Measurements from ENCODE around the gene KCTD20.

Gene KCTD20

GRCh38 chr6:36495086-36495485, 52.3 kb downstream of the KCTD20 start:
- no peak for DNase-seq

- no peak for DNase-seq
Observed at GRCh38 chr6:36499918-36500317, 57.1 kb downstream of the KCTD20 start.

GRCh38 chr6:36501686-36502085, 58.9 kb downstream of the KCTD20 start:
- no peak for DNase-seq

- DNase-seq, result no peak
Observed at GRCh38 chr6:36504181-36504580, 61.4 kb downstream of the KCTD20 start.

DNA sequence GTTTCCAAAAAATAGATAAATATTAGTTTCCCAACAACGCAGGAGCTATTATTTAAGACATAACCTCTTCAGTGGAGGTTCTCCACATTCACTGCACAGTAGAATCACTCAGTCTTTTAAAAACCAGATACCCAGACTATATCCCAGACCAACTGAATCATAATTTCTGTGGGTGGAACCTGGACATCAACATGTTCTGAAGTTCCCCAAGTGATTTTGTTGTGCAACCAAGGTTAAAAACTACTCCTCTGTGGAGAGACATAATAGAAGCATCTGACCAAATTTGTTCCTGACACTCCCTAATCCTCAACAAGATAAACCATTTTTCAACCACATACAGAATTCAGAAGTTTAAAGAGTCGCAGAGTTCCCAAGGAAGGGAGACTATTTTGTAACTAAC, 62.2 kb downstream of the KCTD20 start:
- DNase-seq, result no peak

DNA sequence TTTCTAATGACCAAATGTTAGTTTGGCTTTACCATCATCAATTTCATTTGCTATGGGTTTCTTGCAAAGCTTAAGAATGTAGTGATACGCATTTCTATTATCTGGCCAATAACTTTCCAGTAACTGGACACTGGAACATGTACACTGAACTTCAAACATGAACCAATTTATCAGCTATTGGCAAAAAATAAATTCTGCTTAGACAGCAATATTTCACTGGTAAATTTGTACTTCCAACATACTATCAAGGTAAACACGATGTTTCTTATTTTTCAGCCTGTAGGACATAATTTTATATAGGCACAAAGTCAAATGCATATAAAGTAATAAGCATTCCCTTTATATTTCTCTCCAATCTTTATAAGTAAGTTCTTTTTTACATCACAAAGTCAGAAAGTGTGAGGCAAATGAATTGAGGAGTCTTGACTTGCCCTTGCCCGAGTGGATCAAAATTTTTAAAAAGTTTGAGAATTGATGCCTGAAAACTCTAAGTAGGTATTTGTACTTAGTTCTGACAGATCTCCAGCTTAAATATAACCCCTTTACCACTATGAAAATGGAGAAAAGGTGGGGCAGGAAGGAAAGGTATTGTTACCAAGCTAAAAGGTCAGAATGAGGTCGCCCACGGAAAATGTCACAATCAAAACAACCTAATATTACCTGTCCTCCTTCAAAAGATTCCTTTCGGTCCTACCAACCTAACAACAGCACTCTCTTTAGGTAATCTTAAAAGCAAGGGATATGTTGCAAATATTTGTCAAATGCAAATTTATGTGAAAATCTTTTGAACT, 63.1 kb downstream of the KCTD20 start:
- no peak for DNase-seq

- no peak for DNase-seq
Observed at GRCh38 chr6:36506611-36507010, 63.8 kb downstream of the KCTD20 start.

DNA sequence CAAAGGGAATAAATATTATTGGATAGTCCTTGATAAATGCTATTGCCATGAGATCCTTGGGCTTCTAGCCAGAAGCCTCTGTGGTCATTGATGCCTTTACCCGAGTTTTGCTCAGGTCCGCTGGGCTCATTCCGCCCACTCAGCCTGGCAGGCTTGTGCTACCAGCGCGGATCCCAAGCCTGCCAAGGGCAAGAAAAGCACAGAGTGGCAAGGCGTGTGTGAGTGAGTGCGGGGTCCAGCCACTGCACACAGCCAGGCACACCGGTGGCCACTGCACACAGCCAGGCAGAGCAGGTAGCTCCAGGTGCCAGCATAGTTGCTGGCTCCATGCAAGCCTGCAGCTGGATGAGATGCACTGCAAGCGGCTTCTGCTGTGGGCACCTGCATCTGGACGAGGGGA, 65.7 kb downstream of the KCTD20 start:
- no peak for DNase-seq

DNA sequence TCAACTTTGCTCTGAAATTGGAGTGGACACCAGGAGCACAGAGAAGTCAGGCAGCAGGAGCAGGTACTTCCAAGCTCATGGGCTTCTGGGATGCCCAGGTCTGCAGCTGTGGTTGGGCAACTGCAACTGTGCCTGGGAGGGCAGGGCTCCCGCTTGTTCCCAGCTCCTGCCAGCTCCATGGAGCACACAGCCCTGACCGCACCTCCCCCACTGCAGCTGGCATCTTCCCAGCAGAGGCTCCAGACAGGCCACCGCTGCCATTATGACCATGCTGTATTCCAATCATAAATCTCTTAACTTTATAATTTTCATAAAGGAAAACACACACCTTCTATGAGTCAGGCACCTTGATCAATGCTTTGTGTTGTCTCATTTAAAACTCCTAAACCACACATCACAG, 67.6 kb downstream of the KCTD20 start:
- DNase-seq, result no peak

- DNase-seq, result no peak
Observed at GRCh38 chr6:36514554-36515456, 72.0 kb downstream of the KCTD20 start.

GRCh38 chr6:36515844-36516243, 73.0 kb downstream of the KCTD20 start:
- no peak for DNase-seq

- DNase-seq, result no peak
Observed at GRCh38 chr6:36516559-36516958, 73.8 kb downstream of the KCTD20 start.

- no peak for DNase-seq
Observed at GRCh38 chr6:36516988-36517387, 74.2 kb downstream of the KCTD20 start.

DNA sequence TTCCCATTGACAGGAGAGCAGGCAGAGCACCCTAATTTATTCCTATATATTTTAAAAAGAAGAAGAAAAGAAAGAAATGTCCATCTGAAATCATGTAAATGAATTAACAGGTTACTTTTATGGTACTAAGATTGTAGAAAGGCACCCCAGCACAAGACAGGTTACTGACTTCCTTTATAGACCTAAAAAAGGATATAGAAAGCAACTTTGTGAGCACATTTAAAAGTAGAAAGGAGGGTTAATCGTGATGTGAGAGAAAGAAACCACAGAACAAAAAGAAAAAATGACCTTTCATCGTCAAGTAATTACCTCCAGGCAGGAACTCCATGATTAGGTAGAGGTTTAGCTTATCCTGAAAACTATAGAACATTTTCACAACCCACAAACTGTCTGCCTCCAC, 74.6 kb downstream of the KCTD20 start:
- no peak for DNase-seq

GRCh38 chr6:36519352-36519751, 76.6 kb downstream of the KCTD20 start:
- DNase-seq, result no peak

DNA sequence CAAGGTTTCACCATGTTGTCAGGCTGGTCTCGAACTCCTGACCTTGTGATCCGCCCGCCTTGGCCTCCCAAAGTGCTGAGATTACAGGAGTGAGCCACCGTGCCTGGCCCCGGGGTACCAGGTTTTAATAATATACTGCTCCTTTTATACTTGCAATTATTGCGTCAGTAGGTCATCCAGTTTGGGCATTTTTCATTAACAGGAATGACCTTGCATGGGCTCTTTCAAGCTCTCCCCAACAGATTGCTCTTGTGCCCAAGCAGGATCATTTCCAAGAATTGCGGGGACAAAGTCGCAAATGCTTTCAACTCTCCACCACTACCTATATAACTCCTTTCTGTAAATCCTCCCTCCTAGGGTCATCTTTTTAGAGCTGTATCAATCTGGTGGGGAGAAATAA, 80.7 kb downstream of the KCTD20 start:
- no peak for DNase-seq

DNA sequence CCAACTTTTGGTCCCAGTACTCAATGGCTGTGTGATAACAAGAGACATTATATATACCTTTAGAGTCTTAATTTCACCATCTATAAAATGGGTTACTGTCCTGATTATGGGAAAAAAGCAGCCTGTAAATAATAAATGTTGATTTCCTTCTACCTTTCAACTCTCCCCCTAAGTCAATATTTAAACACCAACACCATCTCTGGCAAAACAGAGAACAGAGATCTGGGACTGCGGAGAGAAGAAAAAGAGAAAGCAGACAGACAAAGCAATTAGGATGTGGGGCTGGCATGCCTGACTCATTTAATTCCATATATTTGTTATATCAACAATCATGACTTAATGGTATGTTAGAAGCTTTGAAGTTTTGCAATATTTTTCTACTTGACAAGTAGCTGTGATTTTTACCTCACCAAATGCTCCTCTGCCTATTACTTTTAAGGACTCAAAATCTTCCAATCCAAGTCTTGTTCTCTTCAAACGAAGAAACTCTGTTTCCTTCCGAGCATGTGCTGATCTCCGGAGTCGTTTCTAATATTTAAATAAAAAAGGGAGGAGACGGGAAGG, 81.2 kb downstream of the KCTD20 start:
- no peak for DNase-seq

- DNase-seq, result no peak
Observed at GRCh38 chr6:36524871-36525270, 82.1 kb downstream of the KCTD20 start.

GRCh38 chr6:36525346-36525745, 82.5 kb downstream of the KCTD20 start:
- no peak for DNase-seq

DNA sequence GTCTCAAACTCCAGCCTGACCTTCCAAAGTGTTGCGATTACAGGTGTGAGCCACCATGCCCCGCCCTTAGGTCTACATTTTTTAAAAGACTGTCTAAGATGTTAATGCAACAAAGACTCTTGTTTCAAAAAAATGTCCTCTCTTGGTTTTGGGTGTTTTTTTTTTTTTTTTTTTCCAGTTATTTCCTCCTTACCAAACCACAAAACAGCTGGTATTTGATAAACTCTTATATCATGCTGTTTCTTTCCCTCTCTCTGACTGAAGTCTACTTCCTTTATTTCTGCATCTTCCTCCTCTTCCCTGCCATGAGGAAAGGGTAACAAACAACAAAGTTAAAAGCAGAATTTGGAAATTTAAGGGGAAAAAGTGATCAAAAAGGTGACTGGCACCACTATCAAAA, 83.3 kb downstream of the KCTD20 start:
- DNase-seq, result no peak

GRCh38 chr6:36533321-36533720, 90.5 kb downstream of the KCTD20 start:
- no peak for DNase-seq

DNA sequence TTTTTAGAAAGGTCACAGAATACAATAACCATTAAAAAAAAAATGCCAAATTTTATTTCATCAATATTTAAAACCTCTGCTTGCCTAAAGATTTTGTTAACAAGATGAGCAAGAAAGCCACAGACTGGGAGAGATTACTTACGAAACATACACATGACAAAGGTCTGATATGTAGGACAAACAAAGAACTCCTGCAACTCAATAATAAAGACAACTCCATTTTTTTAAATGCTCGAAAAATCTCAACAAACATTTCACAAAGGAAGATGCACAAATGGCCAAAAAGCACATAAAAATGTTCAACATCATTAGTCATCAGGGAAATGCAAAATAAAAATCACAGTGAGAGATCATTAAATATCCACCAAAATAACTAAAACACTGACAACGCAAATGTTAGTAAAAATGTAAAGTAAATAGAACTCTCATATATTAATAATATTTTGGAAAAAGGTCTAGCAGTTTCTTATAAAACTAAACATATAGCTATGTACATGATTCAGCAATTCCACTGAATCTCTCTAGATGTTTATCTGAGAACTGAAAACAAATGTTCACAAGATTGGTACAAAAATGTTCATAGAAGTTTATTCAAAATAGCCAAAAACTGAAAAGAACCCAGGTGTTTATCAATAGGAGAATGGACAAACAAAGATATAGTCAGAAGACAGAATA, 94.2 kb downstream of the KCTD20 start:
- DNase-seq, result no peak

Data from effector CD4-positive, alpha-beta T cell (primary cell).